Activated CD8-positive, alpha-beta memory T cell treated with anti-CD3 and anti-CD28 coated beads, Interleukin-2, amount 50 U/mL, for 48 hours (primary cell): Measurements from ENCODE around the gene BNIP5.
"Not testable (repeated sequence)": the region's sequence is repeated elsewhere in the genome, so short reads cannot be mapped to it uniquely, and the experiment has no call there.

ENCODE experiments used
- DNase-seq: peaks from one replicate; pipeline ENCODE4 v3.0.0-alpha.2; 2020

BNIP5 gene

GRCh38 chr6:36340618-36341454, 4.1 kb upstream of the BNIP5 start:
- peak; percentile 91 for DNase-seq

DNA sequence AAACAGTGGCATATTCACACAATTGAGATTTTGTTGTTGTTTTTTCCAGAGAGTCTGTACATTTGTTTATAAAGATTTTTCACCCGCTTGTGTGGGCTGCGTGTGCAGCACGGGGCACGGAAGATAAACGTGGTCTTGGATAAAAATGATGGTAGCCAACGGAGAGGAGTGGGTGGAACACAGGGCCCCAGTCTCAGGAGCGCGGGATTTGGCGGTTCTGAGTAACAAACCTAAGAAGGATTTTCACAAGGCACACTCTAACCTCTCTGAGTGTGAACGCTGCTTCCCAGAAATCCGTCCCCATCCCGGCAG, 3.6 kb upstream of the BNIP5 start:
- no peak for DNase-seq

DNA sequence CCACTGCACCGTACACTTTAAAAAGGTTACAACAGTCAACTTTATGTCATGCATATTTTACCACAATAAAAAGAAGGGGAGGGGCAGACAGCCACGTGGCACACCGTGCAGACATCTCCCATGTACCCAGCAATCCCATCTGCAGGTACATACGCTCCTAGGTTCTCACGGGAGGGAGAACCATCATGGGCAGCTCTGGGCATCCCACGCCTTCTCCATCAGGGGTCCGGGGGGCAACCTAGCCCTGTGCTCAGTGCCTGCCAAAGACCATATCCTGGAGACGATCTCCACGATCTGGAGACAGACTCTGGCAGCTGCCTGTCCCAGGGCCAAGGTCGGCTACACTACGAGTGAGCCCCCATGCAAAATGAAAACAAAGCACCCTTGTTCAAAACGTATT, 2.5 kb upstream of the BNIP5 start:
- DNase-seq = no peak

- not testable (repeated sequence) for DNase-seq
Measured at GRCh38 chr6:36338223-36338622, 1.5 kb upstream of the BNIP5 start.

DNA sequence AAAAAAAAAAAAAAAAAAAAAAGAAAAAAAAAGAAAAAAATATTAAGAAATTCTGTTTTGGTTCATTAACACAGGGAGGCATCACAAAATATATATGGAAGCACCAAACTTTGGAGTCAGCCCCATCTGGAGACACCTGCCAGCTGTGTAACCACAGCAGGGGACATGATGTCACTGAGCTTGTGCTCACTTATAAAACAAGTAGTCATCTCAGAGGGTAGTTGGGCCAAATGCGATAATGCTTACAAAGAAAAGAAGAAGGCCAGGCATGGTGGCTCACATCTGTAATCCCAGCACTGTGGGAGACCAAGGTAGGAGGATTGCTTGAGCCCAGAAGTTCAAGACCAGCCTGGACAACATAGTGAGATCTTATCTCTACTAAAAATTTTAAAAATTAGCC, 1.1 kb upstream of the BNIP5 start:
- DNase-seq = no peak

DNA sequence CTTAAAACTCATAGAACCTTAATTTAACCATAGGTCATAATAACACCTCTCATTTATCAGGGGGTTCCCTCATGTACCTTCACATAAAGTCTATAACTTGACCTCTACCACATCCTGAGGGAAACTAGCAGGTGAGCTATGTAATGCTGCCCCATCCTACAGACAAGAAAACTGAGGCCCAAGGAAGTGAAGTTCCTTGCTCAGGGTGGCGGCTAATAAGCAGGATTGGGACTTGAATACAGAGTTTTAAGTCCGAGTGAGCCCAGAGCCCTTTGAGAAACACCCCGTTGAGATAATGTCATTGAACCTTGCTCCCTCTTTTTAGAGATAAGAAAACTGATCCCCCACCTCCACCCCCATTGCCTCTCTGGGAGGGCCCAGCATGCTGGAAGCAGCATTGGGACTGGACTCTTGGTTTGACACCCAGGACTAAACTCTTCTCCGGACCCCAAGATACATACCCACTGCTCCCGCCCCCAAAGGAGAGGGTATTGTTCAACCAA, 429 bp downstream of the BNIP5 start:
- DNase-seq = no peak

GRCh38 chr6:36335465-36336207, 1.1 kb downstream of the BNIP5 start:
- no peak for DNase-seq

DNA sequence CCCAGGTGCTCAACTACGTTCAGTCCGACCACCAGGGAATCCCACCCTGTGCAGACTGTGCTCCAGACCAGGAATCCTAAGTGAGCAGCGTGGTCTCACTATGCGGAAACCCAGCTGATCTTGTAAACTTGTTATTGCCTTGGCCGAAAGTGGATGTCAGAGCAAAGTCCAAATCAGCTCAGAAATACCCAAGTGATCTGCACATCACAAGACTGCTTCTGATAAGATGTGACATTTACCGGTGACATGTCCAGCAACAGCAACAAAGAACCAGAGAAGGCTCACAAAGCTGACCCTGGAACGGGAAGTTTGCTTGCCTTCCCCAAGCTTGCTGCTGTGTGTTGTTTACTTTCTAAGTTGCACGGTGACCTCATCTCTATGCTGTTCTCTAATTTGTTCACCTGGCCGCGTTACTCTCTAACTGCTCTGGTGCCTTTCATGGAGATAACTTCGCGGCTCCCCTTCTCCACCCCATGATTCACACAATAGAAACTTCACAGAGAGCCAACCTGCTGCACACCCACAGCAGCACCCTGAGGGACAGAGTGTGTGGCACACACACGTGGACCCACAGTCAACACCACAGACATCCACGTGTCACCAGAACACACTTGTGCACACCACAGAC, 1.7 kb downstream of the BNIP5 start:
- no peak for DNase-seq

DNA sequence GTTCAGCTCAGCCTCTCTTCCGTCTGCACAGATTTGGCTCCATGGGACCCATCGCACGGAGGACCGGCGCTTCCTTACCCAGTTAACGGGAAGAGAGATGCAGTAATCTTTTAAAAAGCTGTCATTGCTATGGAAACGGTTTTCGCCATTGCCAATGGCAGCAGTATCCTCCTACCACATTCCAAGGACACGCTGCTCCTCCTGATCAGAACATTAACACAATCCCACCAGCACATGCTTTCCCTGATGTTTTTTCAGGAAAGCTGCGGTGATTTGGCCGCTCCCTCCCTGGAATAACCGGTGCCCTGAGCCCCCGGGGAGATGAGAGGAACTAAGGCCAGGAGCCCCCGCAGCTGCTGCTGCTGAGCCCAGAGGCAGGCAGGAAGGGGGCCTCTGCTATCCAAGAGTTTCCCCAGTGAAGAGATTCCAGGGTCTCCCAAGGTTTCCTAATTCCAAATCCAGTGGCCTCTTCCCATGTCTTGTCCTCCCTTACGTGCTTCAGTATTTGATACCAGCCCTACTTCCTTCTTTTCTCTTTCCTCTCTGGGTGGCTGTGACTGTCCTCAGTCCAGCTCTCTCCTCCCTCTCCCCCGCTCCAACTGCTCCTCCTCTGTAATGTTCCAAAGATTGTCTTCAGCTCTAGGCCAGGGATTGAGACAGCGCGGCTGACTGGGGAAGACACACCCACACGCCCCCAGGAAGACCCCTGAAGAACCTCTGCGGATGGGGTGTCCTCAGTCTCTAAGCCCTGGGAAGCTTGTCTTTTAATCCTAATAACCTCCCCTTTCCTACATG, 2.6 kb downstream of the BNIP5 start:
- DNase-seq = no peak

DNA sequence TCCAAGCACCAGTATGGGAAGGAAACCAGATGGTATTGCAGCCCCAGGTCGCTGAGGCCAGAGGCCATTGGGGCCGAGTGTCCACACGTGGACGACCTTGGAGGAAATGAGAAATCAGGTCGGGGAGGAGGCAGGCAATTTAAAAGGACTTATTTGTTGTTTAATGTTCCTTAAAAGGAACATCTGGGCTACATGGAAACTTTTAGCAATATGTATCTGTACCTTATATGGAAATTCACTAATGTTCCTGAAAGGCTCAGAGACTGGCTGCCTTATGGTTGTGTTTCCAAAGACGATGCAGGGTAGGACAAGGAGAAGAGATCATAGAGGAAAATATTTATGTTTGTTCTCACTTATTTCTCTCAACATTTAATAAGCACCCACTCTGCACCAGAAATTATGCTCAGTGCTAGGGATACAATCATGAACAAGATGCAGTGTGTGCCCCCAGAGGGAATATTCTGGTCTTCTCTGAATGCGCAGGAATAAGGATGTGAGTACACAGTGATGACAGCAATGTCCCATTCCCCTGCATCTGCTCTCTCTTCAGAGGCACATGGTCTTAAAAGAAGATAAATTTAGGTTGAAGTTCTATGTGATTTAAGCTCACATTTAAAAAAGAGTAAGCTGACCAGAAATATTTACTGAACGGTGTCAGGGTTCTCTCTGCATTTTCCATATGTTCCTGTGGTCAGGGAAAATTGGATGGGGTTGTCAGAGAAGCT, 3.4 kb downstream of the BNIP5 start:
- no peak for DNase-seq

DNA sequence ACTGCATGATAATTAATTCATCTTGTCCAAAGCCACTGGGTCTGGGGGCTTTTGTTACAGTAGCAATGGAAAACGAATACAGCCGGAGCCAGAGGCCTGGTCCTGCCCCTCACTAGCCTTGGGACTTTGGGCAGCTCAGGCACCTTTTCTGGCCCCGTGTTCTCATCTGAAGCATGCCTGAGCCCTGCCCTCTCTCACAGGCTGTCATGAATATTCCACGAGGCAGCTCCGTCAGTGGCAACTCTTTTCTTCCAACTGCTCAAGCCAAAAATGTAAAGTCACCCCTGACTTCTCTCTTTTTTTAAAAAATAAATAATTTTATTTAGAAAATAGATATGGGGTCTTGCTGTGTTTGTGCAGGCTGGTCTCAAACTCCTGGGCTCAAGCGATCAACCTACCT, 5.3 kb downstream of the BNIP5 start:
- no peak for DNase-seq

GRCh38 chr6:36330366-36330765, 6.3 kb downstream of the BNIP5 start:
- DNase-seq = no peak

DNA sequence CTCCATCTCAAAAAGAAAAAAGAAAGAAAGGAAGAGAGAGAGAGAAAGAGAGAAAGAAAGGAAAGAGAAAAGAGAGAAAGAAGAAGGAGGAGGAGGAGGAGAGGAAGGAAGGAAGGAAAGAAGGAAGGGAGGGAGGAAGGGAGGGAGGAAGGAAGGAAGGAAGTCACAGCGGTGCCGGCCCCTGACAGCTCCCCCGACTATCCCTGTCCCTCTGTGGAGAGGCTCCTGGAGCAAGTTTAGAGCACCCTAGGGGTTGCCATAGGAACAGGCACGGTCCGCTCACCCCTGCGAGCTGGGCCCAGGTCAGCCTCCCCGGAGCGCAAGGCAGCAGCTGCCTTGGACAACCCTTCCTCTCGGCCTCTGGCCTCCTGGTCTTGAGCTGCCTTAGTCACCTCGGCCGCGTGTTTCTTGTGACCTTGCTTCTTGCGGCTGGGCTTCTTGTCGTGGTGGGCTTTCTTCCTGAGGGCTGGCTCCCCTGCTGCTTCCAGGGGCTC, 6.8 kb downstream of the BNIP5 start:
- DNase-seq = no peak

DNA sequence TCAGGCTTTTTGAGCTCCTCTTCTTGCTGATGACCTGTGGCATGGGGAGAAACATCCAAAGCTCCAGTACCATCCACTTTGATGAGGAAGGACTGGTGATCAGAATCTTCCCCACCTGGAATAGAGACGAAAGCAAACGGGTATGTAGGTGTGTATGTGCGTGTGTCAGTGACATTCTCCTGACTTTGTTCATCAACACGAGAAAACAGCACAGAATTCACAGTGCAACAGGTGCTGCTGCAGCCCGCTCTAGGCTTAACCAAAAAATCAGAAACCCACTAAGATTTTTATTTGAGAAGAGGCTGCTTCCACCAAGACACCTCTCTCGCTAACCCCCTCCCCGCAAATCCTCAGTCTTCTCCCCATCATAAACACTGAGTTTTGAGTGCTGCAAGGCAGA, 8.1 kb downstream of the BNIP5 start:
- DNase-seq = no peak

DNA sequence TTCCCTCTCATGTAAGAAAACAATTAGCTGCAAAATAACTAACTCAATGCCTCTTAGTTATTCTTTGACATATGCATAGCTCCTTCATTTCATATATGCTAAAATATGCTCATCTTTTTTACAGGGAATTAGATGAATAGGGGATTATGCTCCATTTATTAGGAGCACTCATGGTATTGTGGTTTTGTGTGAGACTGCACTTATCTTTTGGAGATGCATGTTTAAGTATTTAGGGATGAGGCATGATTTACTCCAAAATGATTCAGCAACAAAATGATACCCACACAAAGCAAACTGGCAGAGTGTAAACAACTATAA, 8.8 kb downstream of the BNIP5 start:
- no peak for DNase-seq

DNA sequence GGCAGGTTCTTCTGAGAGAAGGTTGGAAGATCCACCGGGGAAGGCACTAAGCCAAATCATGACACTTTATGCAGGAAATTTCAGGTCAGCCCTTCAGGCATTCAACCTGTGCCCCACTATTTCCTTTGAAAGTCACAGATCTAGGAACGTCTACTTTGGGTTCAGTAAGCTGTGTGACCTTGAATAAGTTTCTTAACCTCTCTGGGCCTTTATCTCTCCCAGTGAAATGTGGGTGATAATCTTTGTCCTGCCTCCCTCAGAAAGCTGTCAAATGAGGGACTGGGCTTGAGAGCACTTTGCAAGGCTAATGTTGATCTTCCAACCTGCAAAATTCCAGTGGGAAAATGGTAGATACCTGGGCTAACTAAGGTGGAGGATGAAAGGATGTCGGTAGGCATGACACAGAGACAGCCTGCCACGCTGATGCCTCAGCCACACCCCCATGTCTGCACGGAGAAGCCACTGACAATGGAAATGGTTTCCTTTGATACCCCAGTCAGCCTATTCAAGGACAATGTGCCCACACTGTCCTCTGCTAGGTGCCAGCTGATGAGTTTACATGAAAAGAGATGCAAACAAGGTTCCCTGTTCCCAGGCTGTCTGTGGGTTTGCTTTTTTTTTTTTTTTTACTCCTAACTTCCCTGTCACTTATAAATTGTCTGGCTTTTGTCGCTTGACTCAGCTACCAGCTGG, 9.3 kb downstream of the BNIP5 start:
- no peak for DNase-seq

- no peak for DNase-seq
Measured at GRCh38 chr6:36326356-36326995, 10.2 kb downstream of the BNIP5 start.

- no peak for DNase-seq
Measured at GRCh38 chr6:36324715-36325114, 12.0 kb downstream of the BNIP5 start.

- DNase-seq = no peak
Measured at GRCh38 chr6:36324191-36324590, 12.5 kb downstream of the BNIP5 start.

DNA sequence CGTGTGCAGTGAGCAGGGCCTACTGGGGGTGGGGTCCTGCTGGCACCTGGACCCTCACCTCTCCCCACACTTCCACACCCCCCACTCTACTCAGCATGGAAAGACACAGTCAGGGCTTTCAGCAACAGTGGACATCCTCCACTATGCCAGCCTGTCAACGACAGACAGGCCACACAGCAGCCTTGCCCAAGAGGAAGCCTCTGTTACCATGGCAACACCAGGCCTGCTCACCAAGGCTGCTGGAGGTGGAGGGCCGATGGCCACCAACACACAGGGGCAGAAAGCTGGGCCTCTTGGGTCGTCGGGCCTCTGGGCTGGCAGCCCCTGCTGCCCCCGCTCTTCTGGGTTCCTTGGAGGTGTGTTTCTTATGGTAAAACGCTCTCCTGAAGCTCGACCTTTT, 13.6 kb downstream of the BNIP5 start:
- DNase-seq = no peak

DNA sequence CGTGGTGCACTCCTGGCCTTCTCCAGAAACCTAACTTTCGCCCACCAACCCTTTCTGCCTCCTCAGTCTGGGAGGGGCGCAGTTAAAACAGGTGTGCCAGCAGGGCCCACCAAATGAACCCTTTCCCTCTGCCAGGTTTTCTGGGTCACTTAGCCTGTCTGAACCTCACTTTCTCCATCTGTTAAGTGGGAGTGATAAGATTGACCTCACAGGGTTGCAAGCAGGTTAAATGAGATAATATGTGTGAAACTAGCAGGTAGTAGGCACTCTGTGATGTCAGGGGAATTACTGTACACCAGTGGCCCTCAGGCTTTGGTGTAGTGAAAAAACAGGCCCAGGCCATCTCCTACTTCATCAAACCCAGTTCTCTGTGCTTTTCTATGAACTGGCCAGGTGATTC, 14.1 kb downstream of the BNIP5 start:
- DNase-seq = no peak
